ENCODE measurements around the gene CUX1. TPM values are rescaled to one million over a fixed set of nuclear protein-coding genes. Genes with fewer than 3 reads are reported as not detected.

The CUX1 gene
- total RNA-seq, 1 experiment from 2014 or later, result 64.3 TPM

DNA sequence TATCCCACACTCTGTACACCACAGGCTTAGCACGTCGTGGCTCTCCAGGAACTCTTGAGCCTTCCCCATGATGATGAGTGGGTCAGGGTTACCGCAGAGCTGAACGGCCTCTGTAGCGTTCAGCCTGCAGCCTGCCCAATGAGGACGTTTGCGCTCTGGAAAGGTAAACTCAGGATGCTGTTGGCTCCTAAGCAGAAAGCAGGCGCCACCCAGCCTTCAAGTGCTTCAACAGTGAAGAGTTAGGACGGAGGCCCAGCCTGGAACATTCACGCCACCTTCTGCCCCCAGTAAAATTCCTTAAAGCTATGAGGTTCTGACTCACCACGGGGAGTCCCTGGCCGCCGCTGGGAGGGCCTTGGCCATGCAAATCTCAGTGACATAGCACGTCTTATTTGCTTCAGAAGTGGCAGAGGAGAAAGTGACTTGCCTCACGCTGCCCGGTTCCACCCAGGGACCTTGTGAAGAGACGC is 307.7 kb downstream of the CUX1 start:
- ChIA-PET POLR2A (interaction anchor here (0.7 kb wide), 1 partner anchor 188 kb away, joined by 3 read pairs; no protein-coding TSS in a partner anchor), CTCF (interaction anchor here (0.6 to 1.5 kb wide), 2 partner anchors 20 to 48 kb away, joined by 4 read pairs; no protein-coding TSS in a partner anchor)
- Mint-ChIP-seq H3K27me3 (ENCODE audit: low read depth) (no peaks in the 10 kb centered on the region), H3K36me3 (peaks cover 29% of the 10 kb centered on the region), H3K4me1 (peaks cover 43% of the 10 kb centered on the region), H3K9me3 (peaks cover 4% of the 10 kb centered on the region), H3K27ac (peak overlapping the region; percentile 87), H3K4me3 (no peak overlapping the region)
- ATAC-seq (peak; percentile 88), DNase-seq (ENCODE audit: low spot score) (peak; percentile 74)
- 0 out of 2 replicates have a peak, but pooled peaks have one; percentile 38 for TF ChIP-seq TEAD1 (CRISPR knock-in tag; IDR thresholded peaks at IDR 0.05)
- TF ChIP-seq TP53 (CRISPR knock-in tag; IDR thresholded peaks at IDR 0.05), result no peak

DNA sequence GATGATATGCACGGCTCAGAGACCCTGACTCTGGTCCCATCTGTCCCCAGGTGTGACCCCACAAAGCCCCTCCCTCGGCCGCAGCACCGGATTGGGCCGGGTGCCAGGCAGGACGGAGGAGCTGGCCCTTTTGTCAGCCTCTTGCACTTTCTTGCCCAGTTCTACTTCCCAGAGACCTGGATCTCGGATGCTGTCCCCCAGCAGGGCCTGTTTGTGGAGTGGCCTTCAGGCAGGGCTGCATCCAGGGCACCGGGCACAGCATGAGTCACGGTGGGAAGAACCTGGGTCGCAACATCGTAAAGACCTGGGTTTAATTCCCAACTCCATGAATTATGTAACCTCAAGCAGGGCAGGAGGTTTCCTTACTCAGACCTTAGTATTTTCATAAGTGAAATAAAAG is 310.9 kb downstream of the CUX1 start:
- peaks cover 24% of the 10 kb centered on the region for H3K36me3 Mint-ChIP-seq
- H3K4me3 Mint-ChIP-seq, result no peak overlapping the region
- CTCF ChIA-PET, result no interaction called here

DNA sequence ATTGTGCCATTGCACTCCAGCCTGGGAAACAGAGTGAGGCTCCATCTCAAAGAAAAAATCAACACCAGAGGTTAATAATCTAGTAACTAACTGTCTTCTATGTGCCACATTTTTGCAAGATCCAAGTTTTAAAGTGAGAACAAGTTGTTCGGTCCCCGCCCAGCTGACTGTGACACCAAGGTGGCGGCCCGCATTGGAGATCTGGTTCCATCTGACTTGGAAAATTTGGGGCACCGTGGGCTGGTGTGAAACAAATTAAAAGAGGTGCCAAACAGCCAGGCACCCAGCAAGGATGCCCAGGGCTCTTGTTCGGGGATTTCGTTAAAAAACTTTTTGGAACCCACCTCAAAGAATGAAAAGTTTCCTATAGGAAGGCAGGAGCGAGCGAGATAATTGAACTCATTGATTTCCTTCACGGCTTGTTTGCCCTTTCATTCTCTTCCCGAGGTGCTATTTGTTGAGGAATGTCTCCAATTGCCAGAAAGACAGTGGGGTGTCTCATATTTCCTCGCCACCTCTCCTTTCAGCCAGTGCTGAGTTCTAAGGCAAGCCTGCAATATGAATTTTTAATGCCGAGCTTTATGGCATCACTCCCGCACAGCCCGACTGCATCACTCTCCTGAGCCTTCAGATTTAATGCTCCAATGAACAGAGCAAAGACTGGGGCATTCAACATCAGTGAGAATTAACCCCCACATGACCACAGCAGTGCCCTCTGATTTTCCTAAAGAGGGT is 312.4 kb downstream of the CUX1 start:
- ATAC-seq (no peak), DNase-seq (ENCODE audit: low spot score) (no peak)
- ChIA-PET POLR2A (no interaction called here), CTCF (no interaction called here)
- Mint-ChIP-seq H3K4me1 (peaks cover 16% of the 10 kb centered on the region), H3K27ac (peak overlapping the region; percentile 63), H3K36me3 (peaks cover 24% of the 10 kb centered on the region), H3K27me3 (ENCODE audit: low read depth) (no peaks in the 10 kb centered on the region), H3K4me3 (no peak overlapping the region), H3K9me3 (peaks cover 4% of the 10 kb centered on the region)
- TF ChIP-seq, protein P1, sequence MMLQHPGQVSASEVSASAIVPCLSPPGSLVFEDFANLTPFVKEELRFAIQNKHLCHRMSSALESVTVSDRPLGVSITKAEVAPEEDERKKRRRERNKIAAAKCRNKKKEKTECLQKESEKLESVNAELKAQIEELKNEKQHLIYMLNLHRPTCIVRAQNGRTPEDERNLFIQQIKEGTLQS (CRISPR knock-in tag; conservative IDR thresholded peaks at IDR 0.05), result no peak

More for the DNA sequence above, 310.9 kb downstream of the CUX1 start:
- TF ChIP-seq ZNF121 (CRISPR knock-in tag; IDR thresholded peaks at IDR 0.05) (no peak), ESRRA (CRISPR knock-in tag; IDR thresholded peaks at IDR 0.05; ENCODE audit: borderline replicate concordance) (no peak), JUN (CRISPR knock-in tag; IDR thresholded peaks at IDR 0.05) (no peak), NR3C1 (CRISPR knock-in tag; conservative IDR thresholded peaks at IDR 0.05; ENCODE audit: low read depth) (no peak), NR1H2 (CRISPR knock-in tag; IDR thresholded peaks at IDR 0.05) (no peak), ZNF232 (CRISPR knock-in tag; IDR thresholded peaks at IDR 0.05) (no peak), SMAD3 (CRISPR knock-in tag; IDR thresholded peaks at IDR 0.05; ENCODE audit: borderline replicate concordance) (no peak), TCF7 (CRISPR knock-in tag; IDR thresholded peaks at IDR 0.05; ENCODE audit: low read depth) (no peak), ZNF396 (CRISPR knock-in tag; IDR thresholded peaks at IDR 0.05; ENCODE audit: borderline replicate concordance) (no peak)
- TF ChIP-seq, protein P2, sequence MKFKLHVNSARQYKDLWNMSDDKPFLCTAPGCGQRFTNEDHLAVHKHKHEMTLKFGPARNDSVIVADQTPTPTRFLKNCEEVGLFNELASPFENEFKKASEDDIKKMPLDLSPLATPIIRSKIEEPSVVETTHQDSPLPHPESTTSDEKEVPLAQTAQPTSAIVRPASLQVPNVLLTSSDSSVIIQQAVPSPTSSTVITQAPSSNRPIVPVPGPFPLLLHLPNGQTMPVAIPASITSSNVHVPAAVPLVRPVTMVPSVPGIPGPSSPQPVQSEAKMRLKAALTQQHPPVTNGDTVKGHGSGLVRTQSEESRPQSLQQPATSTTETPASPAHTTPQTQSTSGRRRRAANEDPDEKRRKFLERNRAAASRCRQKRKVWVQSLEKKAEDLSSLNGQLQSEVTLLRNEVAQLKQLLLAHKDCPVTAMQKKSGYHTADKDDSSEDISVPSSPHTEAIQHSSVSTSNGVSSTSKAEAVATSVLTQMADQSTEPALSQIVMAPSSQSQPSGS (CRISPR knock-in tag; IDR thresholded peaks at IDR 0.05; ENCODE audit: borderline replicate concordance, low read depth), result no peak
- TF ChIP-seq, protein P3, sequence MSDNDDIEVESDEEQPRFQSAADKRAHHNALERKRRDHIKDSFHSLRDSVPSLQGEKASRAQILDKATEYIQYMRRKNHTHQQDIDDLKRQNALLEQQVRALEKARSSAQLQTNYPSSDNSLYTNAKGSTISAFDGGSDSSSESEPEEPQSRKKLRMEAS (CRISPR knock-in tag; IDR thresholded peaks at IDR 0.05), result no peak
- TF ChIP-seq, protein P4, sequence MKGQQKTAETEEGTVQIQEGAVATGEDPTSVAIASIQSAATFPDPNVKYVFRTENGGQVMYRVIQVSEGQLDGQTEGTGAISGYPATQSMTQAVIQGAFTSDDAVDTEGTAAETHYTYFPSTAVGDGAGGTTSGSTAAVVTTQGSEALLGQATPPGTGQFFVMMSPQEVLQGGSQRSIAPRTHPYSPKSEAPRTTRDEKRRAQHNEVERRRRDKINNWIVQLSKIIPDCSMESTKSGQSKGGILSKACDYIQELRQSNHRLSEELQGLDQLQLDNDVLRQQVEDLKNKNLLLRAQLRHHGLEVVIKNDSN (CRISPR knock-in tag; IDR thresholded peaks at IDR 0.05), result no peak
- TF ChIP-seq, protein P5, sequence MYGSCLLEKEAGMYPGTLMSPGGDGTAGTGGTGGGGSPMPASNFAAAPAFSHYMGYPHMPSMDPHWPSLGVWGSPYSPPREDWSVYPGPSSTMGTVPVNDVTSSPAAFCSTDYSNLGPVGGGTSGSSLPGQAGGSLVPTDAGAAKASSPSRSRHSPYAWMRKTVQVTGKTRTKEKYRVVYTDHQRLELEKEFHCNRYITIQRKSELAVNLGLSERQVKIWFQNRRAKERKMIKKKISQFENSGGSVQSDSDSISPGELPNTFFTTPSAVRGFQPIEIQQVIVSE (CRISPR knock-in tag; IDR thresholded peaks at IDR 0.05; ENCODE audit: borderline replicate concordance), result no peak
- TF ChIP-seq, protein P6, sequence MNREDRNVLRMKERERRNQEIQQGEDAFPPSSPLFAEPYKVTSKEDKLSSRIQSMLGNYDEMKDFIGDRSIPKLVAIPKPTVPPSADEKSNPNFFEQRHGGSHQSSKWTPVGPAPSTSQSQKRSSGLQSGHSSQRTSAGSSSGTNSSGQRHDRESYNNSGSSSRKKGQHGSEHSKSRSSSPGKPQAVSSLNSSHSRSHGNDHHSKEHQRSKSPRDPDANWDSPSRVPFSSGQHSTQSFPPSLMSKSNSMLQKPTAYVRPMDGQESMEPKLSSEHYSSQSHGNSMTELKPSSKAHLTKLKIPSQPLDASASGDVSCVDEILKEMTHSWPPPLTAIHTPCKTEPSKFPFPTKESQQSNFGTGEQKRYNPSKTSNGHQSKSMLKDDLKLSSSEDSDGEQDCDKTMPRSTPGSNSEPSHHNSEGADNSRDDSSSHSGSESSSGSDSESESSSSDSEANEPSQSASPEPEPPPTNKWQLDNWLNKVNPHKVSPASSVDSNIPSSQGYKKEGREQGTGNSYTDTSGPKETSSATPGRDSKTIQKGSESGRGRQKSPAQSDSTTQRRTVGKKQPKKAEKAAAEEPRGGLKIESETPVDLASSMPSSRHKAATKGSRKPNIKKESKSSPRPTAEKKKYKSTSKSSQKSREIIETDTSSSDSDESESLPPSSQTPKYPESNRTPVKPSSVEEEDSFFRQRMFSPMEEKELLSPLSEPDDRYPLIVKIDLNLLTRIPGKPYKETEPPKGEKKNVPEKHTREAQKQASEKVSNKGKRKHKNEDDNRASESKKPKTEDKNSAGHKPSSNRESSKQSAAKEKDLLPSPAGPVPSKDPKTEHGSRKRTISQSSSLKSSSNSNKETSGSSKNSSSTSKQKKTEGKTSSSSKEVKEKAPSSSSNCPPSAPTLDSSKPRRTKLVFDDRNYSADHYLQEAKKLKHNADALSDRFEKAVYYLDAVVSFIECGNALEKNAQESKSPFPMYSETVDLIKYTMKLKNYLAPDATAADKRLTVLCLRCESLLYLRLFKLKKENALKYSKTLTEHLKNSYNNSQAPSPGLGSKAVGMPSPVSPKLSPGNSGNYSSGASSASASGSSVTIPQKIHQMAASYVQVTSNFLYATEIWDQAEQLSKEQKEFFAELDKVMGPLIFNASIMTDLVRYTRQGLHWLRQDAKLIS (CRISPR knock-in tag; IDR thresholded peaks at IDR 0.05; ENCODE audit: borderline replicate concordance), result no peak
- Mint-ChIP-seq H3K27ac (no peak overlapping the region), H3K4me1 (peaks cover 25% of the 10 kb centered on the region), H3K9me3 (peaks cover 4% of the 10 kb centered on the region), H3K27me3 (ENCODE audit: low read depth) (no peaks in the 10 kb centered on the region)
- POLR2A ChIA-PET, result no interaction called here
- no peak for ATAC-seq
- DNase-seq (ENCODE audit: low spot score), result no peak
